HEK293T (cell line): ENCODE measurements around the gene MPHOSPH6.

Experiments used
- CTBP1 ChIP-seq: fragments of 450-650 bp; IDR thresholded peaks from 2 replicates; pipeline ENCODE4 v1.6.1; 2016; ENCODE audit warnings: borderline replicate concordance
- FOXA1 ChIP-seq: fragments of 450-650 bp; IDR thresholded peaks from 2 replicates; pipeline ENCODE4 v1.6.1; 2016; ENCODE audit warnings: mild to moderate bottlenecking
- FOXK2 ChIP-seq: fragments of 450-650 bp; IDR thresholded peaks from 2 replicates; pipeline ENCODE4 v1.6.1; 2016; ENCODE audit warnings: mild to moderate bottlenecking
- FOXM1 ChIP-seq: fragments of 450-650 bp; IDR thresholded peaks from 2 replicates; pipeline ENCODE4 v1.6.1; 2017; ENCODE audit warnings: mild to moderate bottlenecking, borderline replicate concordance
- HDGF ChIP-seq: fragments of 450-650 bp; IDR thresholded peaks from 2 replicates; pipeline ENCODE4 v1.6.1; 2017; ENCODE audit warnings: antibody characterized with exemption, borderline replicate concordance
- L3MBTL2 ChIP-seq: fragments of 450-650 bp; conservative IDR thresholded peaks from 2 replicates; pipeline ENCODE4 v1.6.1; 2016; ENCODE audit warnings: mild to moderate bottlenecking
- ZNF384 ChIP-seq: fragments of 450-650 bp; IDR thresholded peaks from 2 replicates; pipeline ENCODE4 v1.6.1; 2016

DNA sequence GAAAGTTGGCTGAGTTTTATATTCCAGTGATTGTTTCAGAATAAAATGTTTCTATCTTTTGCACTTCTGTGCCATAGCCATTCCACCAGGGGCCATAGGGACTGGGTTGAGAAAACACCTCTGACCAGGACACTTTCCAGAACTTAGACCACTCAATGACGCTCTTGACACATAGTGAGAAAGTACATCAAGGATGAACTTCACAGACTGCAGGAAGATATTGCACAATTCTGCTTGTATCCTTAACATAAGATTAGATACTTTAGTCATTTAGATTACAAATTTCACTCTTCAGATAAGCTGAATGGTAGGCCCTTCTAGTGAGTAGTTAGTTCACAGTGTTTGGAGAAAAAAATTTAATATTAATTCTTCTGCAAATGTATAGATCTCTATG lies 13.0 kb upstream of the MPHOSPH6 start:
- no peak for TF ChIP-seq ZNF384
- TF ChIP-seq CTBP1: no peak
- no peak for TF ChIP-seq FOXA1
- TF ChIP-seq FOXM1: no peak
- TF ChIP-seq FOXK2: no peak
- no peak for TF ChIP-seq L3MBTL2
- no peak for TF ChIP-seq HDGF
